ENCODE data around the gene VIM. TPM values are rescaled to one million over a fixed set of nuclear protein-coding genes. Genes with fewer than 3 reads are reported as not detected.

Gene VIM
- total RNA-seq, 1 donor from 2014 or later = 375 TPM

GRCh38 chr10:17217631-17218232 is 10.3 kb upstream of the VIM start:
- TF ChIP-seq, protein P1, sequence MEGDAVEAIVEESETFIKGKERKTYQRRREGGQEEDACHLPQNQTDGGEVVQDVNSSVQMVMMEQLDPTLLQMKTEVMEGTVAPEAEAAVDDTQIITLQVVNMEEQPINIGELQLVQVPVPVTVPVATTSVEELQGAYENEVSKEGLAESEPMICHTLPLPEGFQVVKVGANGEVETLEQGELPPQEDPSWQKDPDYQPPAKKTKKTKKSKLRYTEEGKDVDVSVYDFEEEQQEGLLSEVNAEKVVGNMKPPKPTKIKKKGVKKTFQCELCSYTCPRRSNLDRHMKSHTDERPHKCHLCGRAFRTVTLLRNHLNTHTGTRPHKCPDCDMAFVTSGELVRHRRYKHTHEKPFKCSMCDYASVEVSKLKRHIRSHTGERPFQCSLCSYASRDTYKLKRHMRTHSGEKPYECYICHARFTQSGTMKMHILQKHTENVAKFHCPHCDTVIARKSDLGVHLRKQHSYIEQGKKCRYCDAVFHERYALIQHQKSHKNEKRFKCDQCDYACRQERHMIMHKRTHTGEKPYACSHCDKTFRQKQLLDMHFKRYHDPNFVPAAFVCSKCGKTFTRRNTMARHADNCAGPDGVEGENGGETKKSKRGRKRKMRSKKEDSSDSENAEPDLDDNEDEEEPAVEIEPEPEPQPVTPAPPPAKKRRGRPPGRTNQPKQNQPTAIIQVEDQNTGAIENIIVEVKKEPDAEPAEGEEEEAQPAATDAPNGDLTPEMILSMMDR (IDR thresholded peaks at IDR 0.05; ENCODE audit: borderline replicate concordance) = no peak
- peaks cover 17% of the 10 kb centered on the region for H3K4me1 ChIP-seq
- no peaks in the 10 kb centered on the region for H3K36me3 ChIP-seq
- intact Hi-C loops (cut with micrococcal nuclease) = no loop called here
- no peak for DNase-seq
- no peak overlapping the region for H3K27ac ChIP-seq (replicated peaks)
- no peaks in the 10 kb centered on the region for H3K27me3 ChIP-seq (ENCODE audit: low read depth)
- no peak overlapping the region for H3K4me3 ChIP-seq
- H3K9me3 ChIP-seq (replicated peaks) = no peaks in the 10 kb centered on the region

DNA sequence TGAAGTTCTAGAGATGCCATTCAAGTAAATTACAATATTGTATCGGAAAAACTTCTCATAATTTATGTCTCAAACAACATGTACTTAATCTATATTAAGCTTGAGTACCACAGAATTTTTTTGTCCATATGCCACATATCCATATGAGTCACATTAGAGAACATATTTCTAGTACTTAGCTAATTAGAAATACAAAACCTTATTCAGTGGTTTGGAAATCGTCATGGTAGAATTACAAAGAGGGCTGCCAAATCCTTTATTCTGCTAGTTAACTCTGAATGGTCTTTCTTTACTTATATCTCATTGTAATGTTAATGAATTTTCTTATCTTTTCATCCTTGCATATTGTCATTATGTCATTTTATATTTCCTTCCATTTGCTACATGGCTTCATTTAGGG is 9.0 kb upstream of the VIM start:
- H3K27me3 ChIP-seq (ENCODE audit: low read depth) = no peaks in the 10 kb centered on the region
- intact Hi-C loops (cut with micrococcal nuclease) = no loop called here
- DNase-seq = no peak
- peaks cover 17% of the 10 kb centered on the region for H3K4me1 ChIP-seq
- H3K9me3 ChIP-seq (replicated peaks) = no peaks in the 10 kb centered on the region
- TF ChIP-seq, protein P1 (IDR thresholded peaks at IDR 0.05; ENCODE audit: borderline replicate concordance) = no peak
- no peak overlapping the region for H3K4me3 ChIP-seq
- H3K36me3 ChIP-seq = no peaks in the 10 kb centered on the region
- H3K27ac ChIP-seq (replicated peaks) = no peak overlapping the region

DNA sequence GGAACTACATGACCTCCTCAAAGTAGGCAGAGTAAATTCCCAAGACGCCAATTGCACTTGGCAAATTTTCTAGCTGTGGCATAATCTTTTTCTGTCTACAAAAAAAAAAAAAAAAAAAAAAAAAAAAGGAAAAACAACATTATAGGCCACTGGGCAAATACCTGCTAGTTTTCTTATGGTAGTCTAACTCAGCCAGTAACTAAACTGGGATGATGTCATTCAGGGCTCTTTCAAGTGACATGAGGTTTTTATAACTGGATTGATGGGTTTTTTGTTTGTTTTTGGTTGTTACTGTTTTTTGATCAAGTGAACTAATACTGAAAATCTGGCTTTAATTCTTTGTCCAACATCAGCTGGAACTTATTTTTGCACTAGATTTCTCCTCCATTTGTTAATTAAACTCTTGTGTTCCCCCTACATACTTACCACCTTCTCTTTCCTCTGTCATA is 7.4 kb upstream of the VIM start:
- H3K27ac ChIP-seq (replicated peaks) = no peak overlapping the region

GRCh38 chr10:17222329-17222728 is 5.7 kb upstream of the VIM start:
- Histone ChIP-seq H3K9me3 (replicated peaks) (no peaks in the 10 kb centered on the region), H3K27ac (replicated peaks) (no peak overlapping the region), H3K4me3 (no peak overlapping the region), H3K27me3 (ENCODE audit: low read depth) (no peaks in the 10 kb centered on the region), H3K4me1 (peaks cover 6% of the 10 kb centered on the region), H3K36me3 (no peaks in the 10 kb centered on the region)
- DNase-seq = no peak
- intact Hi-C loops (cut with micrococcal nuclease) = no loop called here
- TF ChIP-seq, protein P1 (IDR thresholded peaks at IDR 0.05; ENCODE audit: borderline replicate concordance) = no peak

More for the DNA sequence above, 7.4 kb upstream of the VIM start:
- Histone ChIP-seq H3K4me3 (no peak overlapping the region), H3K27me3 (ENCODE audit: low read depth) (no peaks in the 10 kb centered on the region), H3K36me3 (no peaks in the 10 kb centered on the region), H3K9me3 (replicated peaks) (no peaks in the 10 kb centered on the region), H3K4me1 (peaks cover 14% of the 10 kb centered on the region)
- DNase-seq = no peak
- intact Hi-C loops (cut with micrococcal nuclease) = no loop called here
- TF ChIP-seq, protein P1 (IDR thresholded peaks at IDR 0.05; ENCODE audit: borderline replicate concordance) = no peak

DNA sequence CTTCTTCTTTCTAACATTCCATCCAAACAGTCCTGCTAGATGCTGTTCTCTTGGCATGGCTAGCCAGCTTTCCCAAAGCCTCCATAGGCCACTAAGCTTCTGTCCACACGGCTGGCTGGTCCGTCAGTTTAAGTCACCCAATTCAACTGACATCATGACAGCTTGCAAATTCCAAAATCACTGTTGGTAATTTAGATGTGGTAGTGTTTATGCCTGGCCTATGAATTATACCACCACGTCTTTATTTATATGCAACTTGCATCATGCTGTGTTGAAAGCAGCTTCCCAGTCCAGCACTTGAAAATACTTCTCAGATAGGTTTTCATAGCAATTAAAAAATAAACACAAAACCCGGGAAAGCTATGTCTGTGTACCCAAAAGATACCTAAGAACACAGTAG is 2.2 kb upstream of the VIM start:
- H3K4me3 ChIP-seq = no peak overlapping the region
- peaks cover 33% of the 10 kb centered on the region for H3K4me1 ChIP-seq
- H3K27me3 ChIP-seq (ENCODE audit: low read depth) = peaks cover 32% of the 10 kb centered on the region
- TF ChIP-seq, protein P1 (IDR thresholded peaks at IDR 0.05; ENCODE audit: borderline replicate concordance) = no peak
- peaks cover 5% of the 10 kb centered on the region for H3K36me3 ChIP-seq
- no peak overlapping the region for H3K27ac ChIP-seq (replicated peaks)
- no peaks in the 10 kb centered on the region for H3K9me3 ChIP-seq (replicated peaks)
- intact Hi-C loops (cut with micrococcal nuclease) = no loop called here
- DNase-seq = no peak

Measured in left ventricle myocardium inferior (tissue), 1 donor.